IPS-NIHi11 (cell line): Measurements from ENCODE around the gene VWA5B2.

Experiments used
- DNase-seq: peaks from one replicate; pipeline ENCODE4 v3.0.0; 2012; ENCODE audit warnings: mixed read lengths, low spot score

The VWA5B2 gene

DNA sequence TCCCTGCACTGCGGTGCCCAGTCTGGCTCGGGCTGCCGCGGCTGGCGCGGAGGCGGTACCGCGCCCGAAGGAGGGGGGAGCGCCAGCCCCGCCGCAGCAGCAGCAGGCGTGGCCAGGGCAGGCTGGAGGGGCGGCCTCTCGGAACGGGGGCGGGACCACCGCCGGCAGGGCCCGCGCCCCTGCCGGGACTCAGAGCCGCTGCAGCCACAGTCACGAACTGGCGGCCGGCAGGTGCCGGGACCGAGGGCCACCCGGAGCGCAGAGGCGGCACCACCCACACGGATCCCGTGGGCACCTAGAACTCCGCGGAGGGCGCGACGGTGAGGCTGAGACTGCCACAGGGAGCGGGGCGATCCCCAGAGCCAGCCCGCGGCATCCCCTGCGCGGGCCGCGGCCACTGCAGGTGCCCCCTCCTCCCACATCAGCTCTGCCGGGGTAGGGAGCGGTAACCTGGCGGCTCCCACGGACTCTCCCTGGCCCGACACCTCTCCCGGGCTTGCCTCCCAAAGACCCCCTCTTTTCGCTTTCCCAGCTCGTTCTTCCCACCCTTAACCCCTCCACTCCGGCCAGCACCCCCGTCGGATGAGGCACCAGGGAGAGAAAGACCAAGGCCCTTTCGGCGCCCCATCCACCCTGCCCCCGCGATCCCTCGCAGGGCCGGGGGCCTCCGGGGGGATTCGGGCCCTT, at the start of gene VWA5B2:
Gene VWA5B2 (plus strand): TSS at position 192 of the 687 bp plus-strand sequence. CDS start 944 bp downstream, outside the sequence.
- peak; percentile 99 for DNase-seq

DNA sequence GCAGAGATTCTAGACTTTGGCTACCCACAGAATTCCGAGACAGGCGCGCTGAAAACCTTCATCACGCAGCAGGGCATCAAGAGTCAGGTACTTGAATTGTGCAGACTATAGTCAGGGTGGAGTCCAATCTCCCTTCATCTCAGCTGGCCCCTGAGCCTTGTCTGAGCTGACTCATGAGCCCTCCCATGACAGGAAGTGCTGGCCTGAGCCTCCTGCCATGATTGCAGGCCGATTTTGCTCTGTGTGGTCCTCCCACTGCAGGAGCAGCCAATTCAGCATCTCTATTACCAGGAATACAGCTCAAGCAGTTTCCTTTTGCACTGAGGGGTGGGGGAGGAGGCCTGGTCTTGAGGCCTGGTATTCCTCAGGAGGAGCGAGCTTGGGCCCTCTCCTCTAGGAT, 49.2 kb upstream of the VWA5B2 start:
- no peak for DNase-seq

DNA sequence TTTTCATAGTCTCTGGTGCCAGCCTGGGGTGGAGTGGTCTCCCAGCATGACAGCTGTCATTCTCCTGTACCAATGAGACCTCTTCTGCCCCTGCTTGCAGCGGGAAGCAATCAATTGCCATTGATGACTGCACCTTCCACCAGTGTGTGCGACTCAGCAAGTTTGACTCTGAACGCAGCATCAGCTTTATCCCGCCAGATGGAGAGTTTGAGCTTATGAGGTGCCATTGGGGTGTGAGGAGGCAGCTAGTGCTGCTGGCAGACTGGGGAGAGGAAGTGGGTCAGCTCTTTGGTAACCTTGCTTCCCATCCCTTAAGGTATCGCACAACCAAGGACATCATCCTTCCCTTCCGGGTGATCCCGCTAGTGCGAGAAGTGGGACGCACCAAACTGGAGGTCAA, 47.8 kb upstream of the VWA5B2 start:
- DNase-seq = no peak

DNA sequence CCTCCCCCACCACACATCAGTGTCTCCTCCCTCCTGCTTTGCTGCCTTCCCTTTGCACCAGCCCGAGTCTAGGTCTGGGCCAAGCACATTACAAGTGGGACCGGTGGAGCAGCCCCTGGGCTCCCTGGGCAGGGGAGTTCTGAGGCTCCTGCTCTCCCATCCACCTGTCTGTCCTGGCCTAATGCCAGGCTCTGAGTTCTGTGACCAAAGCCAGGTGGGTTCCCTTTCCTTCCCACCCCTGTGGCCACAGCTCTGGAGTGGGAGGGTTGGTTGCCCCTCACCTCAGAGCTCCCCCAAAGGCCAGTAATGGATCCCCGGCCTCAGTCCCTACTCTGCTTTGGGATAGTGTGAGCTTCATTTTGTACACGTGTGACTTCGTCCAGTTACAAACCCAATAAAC, 45.7 kb upstream of the VWA5B2 start:
- DNase-seq = no peak

DNA sequence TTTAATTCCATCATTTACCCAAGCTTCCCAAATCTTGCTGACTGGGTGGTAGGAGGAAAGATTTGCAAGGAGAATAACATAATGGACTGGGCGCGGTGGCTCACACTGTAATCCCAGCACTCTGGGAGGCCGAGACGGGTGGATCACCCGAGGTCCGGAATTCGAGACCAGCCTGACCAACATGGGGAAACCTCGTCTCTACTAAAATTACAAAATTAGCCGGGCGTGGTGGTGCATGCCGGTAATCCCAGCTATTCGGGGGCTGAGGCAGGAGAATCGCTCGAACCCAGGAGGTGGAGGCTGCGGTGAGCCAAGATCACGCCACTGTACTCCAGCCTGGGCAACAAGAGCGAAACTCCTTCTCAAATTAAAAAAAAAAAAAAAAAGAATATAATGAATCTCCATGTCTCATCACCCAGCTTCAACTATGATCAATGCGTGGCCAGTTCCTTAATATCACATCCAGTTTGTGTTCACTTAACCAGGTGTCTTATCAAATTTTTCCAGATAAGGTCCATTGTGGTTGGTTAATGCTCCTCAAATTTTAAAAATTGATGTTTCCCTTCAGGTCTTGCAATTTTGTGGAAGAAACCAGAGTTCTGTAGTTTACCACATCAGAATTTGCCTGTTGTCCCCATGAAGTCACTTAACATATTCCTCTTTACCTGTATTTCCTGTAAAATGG, 44.7 kb upstream of the VWA5B2 start:
- DNase-seq = no peak

- peak; percentile 99 for DNase-seq
These were observed 43.8 kb upstream of the VWA5B2 start for GRCh38 chr3:184185461-184186183.

DNA sequence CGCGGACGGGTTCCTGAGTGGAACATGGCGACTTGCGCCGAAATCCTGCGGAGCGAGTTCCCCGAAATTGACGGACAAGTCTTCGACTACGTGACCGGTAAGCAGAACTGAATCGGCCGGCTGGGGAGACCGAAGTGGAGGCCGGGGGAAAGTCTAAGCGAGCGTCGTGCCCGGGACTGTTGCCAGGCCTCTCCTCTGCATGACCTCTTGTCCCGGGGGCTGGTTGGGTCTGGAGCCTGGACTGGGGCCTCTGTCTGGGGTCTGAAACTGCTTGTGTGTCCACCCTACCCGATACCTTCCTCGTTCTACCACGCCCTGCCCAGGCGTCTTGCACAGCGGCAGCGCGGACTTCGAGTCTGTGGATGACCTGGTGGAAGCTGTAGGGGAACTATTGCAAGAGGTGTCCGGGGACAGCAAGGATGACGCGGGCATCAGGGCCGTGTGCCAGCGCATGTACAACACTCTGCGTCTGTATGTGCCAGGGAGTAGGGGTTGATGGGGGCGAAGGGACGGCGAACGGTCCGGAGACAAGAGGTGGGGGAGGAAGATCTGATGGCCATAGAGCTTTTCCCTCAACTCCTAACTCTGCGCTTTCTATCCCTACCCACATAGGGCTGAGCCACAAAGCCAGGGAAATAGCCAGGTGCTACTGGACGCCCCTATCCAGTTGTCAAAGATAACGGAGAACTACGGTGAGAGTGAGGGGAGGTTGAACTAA, 43.0 kb upstream of the VWA5B2 start, which contains the start of gene ABCF3:
Gene ABCF3 (plus strand): TSS at position 16 of the 718 bp plus-strand sequence. CDS start 9 bp downstream, at position 25.
- DNase-seq = no peak

GRCh38 chr3:184186902-184187207, 42.5 kb upstream of the VWA5B2 start:
- DNase-seq = no peak

DNA sequence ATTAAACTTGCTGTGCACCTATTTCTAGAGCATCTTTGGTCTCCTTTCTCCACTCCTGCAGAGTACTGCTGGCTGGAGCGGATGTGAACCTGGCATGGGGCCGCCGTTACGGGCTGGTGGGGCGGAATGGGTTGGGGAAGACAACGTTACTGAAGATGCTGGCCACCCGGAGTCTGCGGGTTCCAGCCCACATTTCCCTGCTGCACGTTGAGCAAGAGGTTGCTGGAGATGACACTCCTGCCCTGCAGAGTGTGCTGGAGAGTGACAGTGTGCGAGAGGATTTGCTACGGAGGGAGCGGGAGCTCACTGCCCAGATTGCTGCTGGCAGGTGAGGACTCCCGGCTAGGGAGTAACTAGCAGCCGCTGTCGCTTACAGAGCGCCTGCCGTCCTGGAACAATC, 41.3 kb upstream of the VWA5B2 start:
- no peak for DNase-seq

DNA sequence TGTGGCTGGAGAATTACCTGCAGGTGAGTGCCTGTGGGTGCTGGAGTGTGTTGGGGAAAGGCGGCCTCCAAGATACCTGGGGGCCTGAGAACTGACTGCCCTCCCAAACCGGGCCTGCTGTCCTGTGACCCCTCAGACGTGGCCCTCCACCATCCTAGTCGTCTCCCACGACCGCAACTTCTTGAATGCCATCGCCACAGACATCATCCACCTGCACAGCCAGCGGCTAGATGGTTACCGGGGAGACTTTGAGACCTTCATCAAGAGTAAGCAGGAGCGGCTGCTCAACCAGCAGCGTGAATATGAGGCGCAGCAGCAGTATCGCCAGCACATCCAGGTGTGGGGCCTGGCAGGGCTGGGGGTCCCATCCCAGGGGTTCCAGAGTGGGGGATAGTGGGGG, 40.0 kb upstream of the VWA5B2 start:
- no peak for DNase-seq

DNA sequence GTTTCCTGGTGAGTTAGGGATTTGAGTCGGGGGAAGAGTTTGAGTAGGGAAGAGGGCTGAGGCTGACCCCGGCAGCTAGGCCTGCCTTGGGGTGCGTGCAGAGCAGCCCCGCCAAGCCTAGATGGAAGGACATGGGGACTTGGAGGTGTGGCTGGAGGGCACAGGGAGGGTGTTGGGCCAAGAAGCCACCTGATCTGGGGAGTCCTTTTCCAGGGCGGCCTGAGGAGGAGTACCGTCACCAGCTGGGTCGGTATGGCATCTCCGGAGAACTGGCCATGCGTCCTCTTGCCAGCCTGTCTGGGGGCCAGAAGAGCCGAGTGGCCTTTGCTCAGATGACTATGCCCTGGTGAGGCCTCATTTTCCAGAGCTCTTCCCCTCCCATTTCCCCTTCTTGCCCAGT, 36.5 kb upstream of the VWA5B2 start:
- no peak for DNase-seq

- no peak for DNase-seq
These were observed 35.3 kb upstream of the VWA5B2 start for GRCh38 chr3:184193991-184194539.

DNA sequence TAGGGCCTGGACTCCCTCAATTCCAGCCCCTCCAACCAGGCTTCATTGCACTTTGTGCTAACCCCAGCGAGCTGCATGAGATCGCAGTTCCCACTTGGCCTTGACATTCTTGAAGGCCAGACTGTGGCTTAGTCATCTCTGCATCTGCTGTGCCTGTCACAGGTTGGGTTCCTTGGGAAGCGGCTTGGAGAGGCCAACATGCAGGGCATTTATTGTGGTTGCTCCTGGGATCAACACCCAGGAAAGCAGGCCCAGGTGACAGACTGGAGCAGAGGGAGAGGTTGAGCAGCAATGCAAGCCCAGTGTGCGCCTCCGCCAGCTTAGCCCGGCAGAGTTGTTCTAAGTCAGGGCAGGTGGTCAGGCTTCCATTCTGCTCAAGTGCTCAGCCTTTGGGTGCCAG, 32.8 kb upstream of the VWA5B2 start:
- DNase-seq = no peak

DNA sequence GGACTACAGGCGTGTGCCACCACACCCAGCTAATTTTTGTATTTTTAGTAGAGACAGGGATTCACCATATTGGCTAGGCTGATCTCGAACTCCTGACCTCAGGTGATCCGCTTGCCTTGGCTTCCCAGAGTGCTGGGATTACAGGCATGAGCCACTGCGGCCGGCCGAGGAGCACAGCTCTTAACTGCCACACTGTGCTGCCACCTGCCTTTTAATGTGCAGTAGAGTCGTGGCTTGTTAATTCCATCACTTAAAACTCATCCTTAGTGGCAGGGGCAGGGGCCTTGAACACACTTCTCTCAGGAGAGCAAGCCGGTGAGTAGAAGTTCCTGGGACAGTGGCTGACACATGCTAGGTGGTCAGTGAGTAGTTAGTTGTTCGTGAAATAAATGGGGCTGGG, 30.9 kb upstream of the VWA5B2 start:
- DNase-seq = no peak

- no peak for DNase-seq
These were observed 28.6 kb upstream of the VWA5B2 start for GRCh38 chr3:184200825-184201224.

DNA sequence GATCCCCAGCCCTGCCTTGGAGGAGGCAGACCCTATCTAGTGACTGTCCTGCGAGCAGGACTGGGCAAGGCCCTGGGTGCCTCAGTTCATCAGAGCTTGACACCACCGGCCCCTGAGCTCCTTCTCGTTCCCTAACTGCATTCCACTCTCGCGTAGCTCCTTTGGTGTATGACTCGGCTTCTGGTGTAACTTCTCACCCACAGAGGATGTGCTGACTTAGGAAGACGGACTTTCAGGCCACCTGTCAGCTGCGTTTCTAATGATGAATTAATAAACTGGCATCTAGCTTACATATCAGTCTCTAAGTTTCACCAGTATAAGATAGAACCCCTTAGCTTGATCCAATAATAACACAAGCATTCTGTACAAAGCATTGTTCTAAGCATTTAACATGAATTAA, 25.9 kb upstream of the VWA5B2 start:
- no peak for DNase-seq

DNA sequence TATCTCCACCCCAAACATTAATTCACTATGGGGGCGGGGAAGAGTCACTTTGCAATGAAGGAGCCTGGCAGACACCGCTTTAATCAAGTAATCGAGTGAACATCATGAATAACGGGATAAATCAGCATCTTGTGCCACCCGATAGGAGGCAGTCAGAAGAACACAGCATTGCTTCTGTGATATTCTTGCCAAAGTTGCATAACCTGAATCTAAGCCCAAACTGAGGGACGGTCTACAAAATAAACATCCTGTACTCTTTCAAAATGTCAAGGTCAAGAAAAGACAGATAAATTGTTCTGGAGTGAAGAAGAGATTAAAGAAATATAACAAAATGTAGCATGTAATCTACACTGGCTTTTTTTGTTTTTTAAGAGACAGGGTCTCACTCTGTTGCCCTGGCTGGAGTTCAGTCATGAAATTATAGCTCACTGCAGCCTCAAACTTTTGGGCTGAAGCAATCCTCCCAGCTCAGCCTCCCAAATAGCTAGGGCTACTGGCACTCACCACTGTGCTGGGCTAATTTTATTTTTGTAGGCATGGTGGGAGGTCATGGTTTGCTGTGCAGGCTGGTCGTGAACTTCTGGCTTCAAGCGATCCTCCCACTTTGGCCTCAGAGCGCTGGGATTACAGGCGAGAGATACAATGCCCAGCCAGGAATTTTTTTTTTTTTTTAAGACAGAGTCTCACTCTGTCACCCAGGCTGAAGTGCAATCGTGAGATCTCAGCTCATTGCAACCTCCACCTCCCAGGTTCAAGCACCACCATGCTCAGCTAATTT, 20.1 kb upstream of the VWA5B2 start:
- no peak for DNase-seq

GRCh38 chr3:184211297-184211696, 18.1 kb upstream of the VWA5B2 start:
- no peak for DNase-seq

DNA sequence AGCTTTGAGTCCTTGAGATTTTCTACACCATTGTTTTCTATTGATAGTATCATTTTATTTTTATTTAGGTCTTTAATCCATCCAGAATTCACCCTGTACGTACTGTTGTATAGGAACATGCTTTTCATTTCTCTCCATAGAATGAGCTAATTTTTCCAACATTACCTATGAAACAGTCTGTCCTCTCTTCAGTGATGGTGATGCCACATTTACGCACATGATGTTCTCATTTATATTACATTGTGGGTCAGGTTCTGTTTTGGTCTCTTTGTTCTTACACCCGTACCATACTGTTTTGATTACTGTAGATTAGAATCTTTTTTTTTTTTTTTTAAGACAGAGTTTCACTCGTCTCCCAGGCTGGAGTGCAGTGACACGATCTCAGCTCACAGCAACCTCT, 17.7 kb upstream of the VWA5B2 start:
- DNase-seq = no peak

- no peak for DNase-seq
These were observed 10.6 kb upstream of the VWA5B2 start for GRCh38 chr3:184218814-184219213.

DNA sequence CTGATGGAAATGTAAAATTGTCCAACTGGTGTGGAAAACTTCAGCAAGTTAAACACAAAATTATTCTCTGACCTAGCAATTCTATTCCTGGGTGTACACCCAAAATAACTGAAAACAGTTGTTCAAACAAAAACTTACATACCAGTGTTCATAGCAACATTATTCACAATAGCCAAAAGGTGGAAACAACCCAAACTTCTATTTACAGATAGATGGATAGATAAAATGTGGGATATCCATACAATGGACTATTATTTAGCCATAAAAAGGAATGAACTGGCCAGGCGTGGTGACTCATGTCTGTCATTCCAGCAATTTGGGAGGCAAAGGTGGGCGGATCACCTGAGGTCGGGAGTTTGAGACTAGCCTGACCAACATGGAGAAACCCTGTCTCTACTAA, 6.9 kb upstream of the VWA5B2 start:
- no peak for DNase-seq

- no peak for DNase-seq
These were observed 5.4 kb upstream of the VWA5B2 start for GRCh38 chr3:184223946-184224345.
